H9 (cell line): ENCODE data around the gene CHIT1. TPM values are rescaled to one million over a fixed set of nuclear protein-coding genes. Genes with fewer than 3 reads are reported as not detected.

Experiments
- DNase-seq: peaks from one replicate; pipeline ENCODE4 v3.0.0-alpha.2; 2017
- H2AFZ ChIP-seq: one replicate; pipeline ENCODE4 v1.6.1; 2013; ENCODE audit warnings: mild to moderate bottlenecking, low read length, control low read depth, moderate library complexity
- H2AK5ac ChIP-seq: 2 replicates; pipeline ENCODE4 v1.6.1; 2013; ENCODE audit warnings: low read length, control low read depth, mixed read lengths; ENCODE audit not compliant: insufficient read length
- H2BK120ac ChIP-seq: one replicate; pipeline ENCODE4 v1.6.1; 2013; ENCODE audit warnings: low read depth, mild to moderate bottlenecking, low read length, control low read depth, inconsistent platforms; ENCODE audit not compliant: poor library complexity, severe bottlenecking
- H2BK12ac ChIP-seq: 2 replicates; pipeline ENCODE4 v1.6.1; 2013; ENCODE audit warnings: low read length, control low read depth, mixed read lengths, low read depth; ENCODE audit not compliant: insufficient read length
- H2BK15ac ChIP-seq: 2 replicates; pipeline ENCODE4 v1.6.1; 2013; ENCODE audit warnings: low read depth, low read length, control low read depth
- H2BK20ac ChIP-seq: one replicate; pipeline ENCODE4 v1.6.1; 2013; ENCODE audit warnings: low read depth, mild to moderate bottlenecking, low read length, control low read depth, inconsistent platforms; ENCODE audit not compliant: poor library complexity, severe bottlenecking
- H2BK5ac ChIP-seq: 2 replicates; pipeline ENCODE4 v1.6.1; 2013; ENCODE audit warnings: low read length, control low read depth, mixed read lengths; ENCODE audit not compliant: insufficient read length
- H3K14ac ChIP-seq: 2 replicates; pipeline ENCODE4 v1.6.1; 2013; ENCODE audit warnings: low read length, control low read depth; ENCODE audit not compliant: insufficient read depth
- H3K18ac ChIP-seq: 2 replicates; pipeline ENCODE4 v1.6.1; 2013; ENCODE audit warnings: low read depth, mild to moderate bottlenecking, mixed read lengths, low read length, control low read depth; ENCODE audit not compliant: insufficient read length
- H3K23ac ChIP-seq: 2 replicates; pipeline ENCODE4 v1.6.1; 2013; ENCODE audit warnings: low read length, control low read depth, mixed read lengths, low read depth; ENCODE audit not compliant: insufficient read length
- H3K23me2 ChIP-seq: 2 replicates; pipeline ENCODE4 v1.6.1; 2013; ENCODE audit warnings: low read depth, mild to moderate bottlenecking, mixed read lengths, low read length, control low read depth; ENCODE audit not compliant: insufficient read length, poor library complexity, severe bottlenecking
- H3K27ac ChIP-seq: 2 replicates; pipeline ENCODE4 v1.5.1; 2013; ENCODE audit warnings: low read length, control low read depth, mixed read lengths, low read depth; ENCODE audit not compliant: insufficient read length
- H3K27me3 ChIP-seq: 2 replicates; pipeline ENCODE4 v1.6.1; 2013; ENCODE audit warnings: low read length, control low read depth, inconsistent platforms; ENCODE audit not compliant: insufficient read depth
- H3K4ac ChIP-seq: 2 replicates; pipeline ENCODE4 v1.6.1; 2013; ENCODE audit warnings: low read depth, mild to moderate bottlenecking, control low read depth, inconsistent platforms, low read length, moderate library complexity
- H3K4me1 ChIP-seq: 2 replicates; pipeline ENCODE4 v1.6.1; 2013; ENCODE audit warnings: low read length, control low read depth, inconsistent platforms; ENCODE audit not compliant: insufficient read depth
- H3K4me2 ChIP-seq: 2 replicates; pipeline ENCODE4 v1.6.1; 2013; ENCODE audit warnings: low read length, control low read depth, mixed read lengths; ENCODE audit not compliant: insufficient read length, insufficient read depth
- H3K56ac ChIP-seq: 2 replicates; pipeline ENCODE4 v1.6.1; 2013; ENCODE audit warnings: low read depth, mild to moderate bottlenecking, mixed read lengths, low read length, control low read depth; ENCODE audit not compliant: insufficient read length
- H3K79me1 ChIP-seq: 2 replicates; pipeline ENCODE4 v1.6.1; 2013; ENCODE audit warnings: low read depth, mild to moderate bottlenecking, moderate library complexity, low read length, control low read depth, inconsistent platforms; ENCODE audit not compliant: insufficient read depth, poor library complexity, severe bottlenecking
- H3K79me2 ChIP-seq: 2 replicates; pipeline ENCODE4 v1.6.1; 2013; ENCODE audit warnings: low read length, control low read depth, inconsistent platforms; ENCODE audit not compliant: insufficient read depth
- H3K9ac ChIP-seq: 2 replicates; pipeline ENCODE4 v1.6.1; 2013; ENCODE audit warnings: low read length, control low read depth, mixed read lengths; ENCODE audit not compliant: insufficient read length; ENCODE audit errors: extremely low read depth
- H3K9me3 ChIP-seq: one replicate; pipeline ENCODE4 v1.6.1; 2013; ENCODE audit warnings: low read depth, low read length, inconsistent platforms; ENCODE audit not compliant: control insufficient read depth
- H3T11ph ChIP-seq: one replicate; pipeline ENCODE4 v1.6.1; 2013; ENCODE audit warnings: mild to moderate bottlenecking, low read length, control low read depth, inconsistent platforms
- H4K20me1 ChIP-seq: one replicate; pipeline ENCODE4 v1.6.1; 2013; ENCODE audit not compliant: control insufficient read depth, insufficient read length, insufficient read depth
- H4K5ac ChIP-seq: 2 replicates; pipeline ENCODE4 v1.6.1; 2013; ENCODE audit warnings: low read depth, mild to moderate bottlenecking, mixed read lengths, low read length, control low read depth; ENCODE audit not compliant: insufficient read length
- H4K8ac ChIP-seq: replicated peaks from 2 replicates; pipeline ENCODE4 v1.6.1; 2013; ENCODE audit warnings: low read length, control low read depth, mixed read lengths, low read depth; ENCODE audit not compliant: insufficient read length
- H4K91ac ChIP-seq: 2 replicates; pipeline ENCODE4 v1.6.1; 2013; ENCODE audit warnings: low read depth, mild to moderate bottlenecking, moderate library complexity, mixed read lengths, low read length, control low read depth; ENCODE audit not compliant: insufficient read length
- H3K27ac Mint-ChIP-seq, 3 experiments: 2 replicates in 2 of 3; 3 replicates in 1 of 3; pipeline ENCODE4 v1.8.0; 2020 to 2021; ENCODE audit warnings: mixed read lengths in 3 of 3, mild to moderate bottlenecking in 1 of 3, moderate library complexity in 1 of 3
- H3K27me3 Mint-ChIP-seq: 2 replicates; pipeline ENCODE4 v1.8.0; 2021; ENCODE audit warnings: low read depth, mild to moderate bottlenecking, moderate library complexity, mixed read lengths
- H3K36me3 Mint-ChIP-seq, 3 experiments: 2 replicates in 2 of 3; 3 replicates in 1 of 3; pipeline ENCODE4 v1.8.0; 2020 to 2021; ENCODE audit warnings: low read depth in 3 of 3, mixed read lengths in 3 of 3; ENCODE audit not compliant: insufficient read depth in 1 of 3
- H3K4me1 Mint-ChIP-seq, 2 experiments: 2 replicates each; pipeline ENCODE4 v1.8.0; 2020; ENCODE audit warnings: mixed read lengths in 2 of 2
- H3K4me3 Mint-ChIP-seq, 2 experiments: 2 replicates in 1 of 2; 3 replicates in 1 of 2; pipeline ENCODE4 v1.8.0; 2020 to 2021; ENCODE audit warnings: mild to moderate bottlenecking in 2 of 2, mixed read lengths in 2 of 2, moderate library complexity in 1 of 2
- H3K9me3 Mint-ChIP-seq, 2 experiments: 2 replicates in 1 of 2; 3 replicates in 1 of 2; pipeline ENCODE4 v1.8.0; 2020; ENCODE audit warnings: mild to moderate bottlenecking in 2 of 2, mixed read lengths in 2 of 2, moderate library complexity in 1 of 2
- WGBS: extraction: QIAGEN DNeasy Blood & Tissue Kit; methylation state at CpG from one replicate; pipeline ENCODE4 v1.1.7; 2013; ENCODE audit warnings: missing lambda C conversion rate, low lambda C conversion rate, mixed read lengths; ENCODE audit not compliant: insufficient read length; ENCODE audit errors: extremely low coverage; 5-methylcytosine and 5-hydroxymethylcytosine counted together
- total RNA-seq: library from RNA; stranded (reverse); gene quantifications from 2 replicates; pipeline ENCODE4 v1.2.1, GENCODE V29; 2021
- TF ChIP-seq, protein P1 (sequence below): fragments of 200-600 bp; sonication (generic); conservative IDR thresholded peaks from 3 replicates; pipeline ENCODE4 v1.8.0; 2021; ENCODE audit warnings: antibody characterized with exemption, mild to moderate bottlenecking

The CHIT1 gene
- total RNA-seq, 1 experiment from 2014 or later: not detected

DNA sequence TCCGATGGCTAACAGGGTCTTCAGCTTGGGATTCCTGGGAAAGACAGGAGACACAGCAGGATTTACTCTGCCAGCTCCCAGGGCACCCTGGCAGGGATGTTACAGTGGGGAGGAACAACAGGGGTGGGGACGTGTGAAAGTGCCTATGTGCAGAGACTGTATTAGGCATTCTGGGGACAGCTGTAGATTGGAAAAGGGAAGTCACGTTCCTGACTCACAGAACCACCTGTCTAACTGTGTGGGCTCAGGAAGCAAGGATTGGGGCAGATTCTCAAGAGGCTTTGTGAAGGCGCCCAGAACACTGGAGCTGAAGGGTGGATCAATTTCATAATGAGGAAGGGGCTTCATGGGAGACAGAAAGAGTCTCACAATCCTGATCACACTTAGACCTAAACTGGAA is 4.4 kb downstream of the CHIT1 start:
- Histone ChIP-seq H3T11ph (no peak overlapping the region), H2BK15ac (no peak overlapping the region), H2AFZ (no peak overlapping the region), H3K79me1 (no peaks in the 10 kb centered on the region), H3K9ac (no peak overlapping the region), H3K23me2 (no peaks in the 10 kb centered on the region), H2AK5ac (no peak overlapping the region), H3K27me3 (no peaks in the 10 kb centered on the region), H3K18ac (no peak overlapping the region), H3K4me2 (no peak overlapping the region), H4K91ac (no peak overlapping the region), H2BK120ac (no peak overlapping the region), H4K5ac (no peak overlapping the region), H3K27ac (no peak overlapping the region), H4K20me1 (no peaks in the 10 kb centered on the region), H3K4me1 (no peaks in the 10 kb centered on the region), H3K14ac (no peak overlapping the region; the same call in 1 of the 2 replicates), H2BK12ac (no peak overlapping the region), H3K56ac (no peak overlapping the region), H3K4ac (no peak overlapping the region), H3K79me2 (no peaks in the 10 kb centered on the region), H2BK20ac (no peak overlapping the region), H3K9me3 (no peaks in the 10 kb centered on the region), H4K8ac (no peak overlapping the region), H2BK5ac (no peak overlapping the region), H3K23ac (no peak overlapping the region)
- Mint-ChIP-seq H3K27me3 (peaks cover 37% of the 10 kb centered on the region), H3K36me3 (no peaks in the 10 kb centered on the region; a peak in 1 of 7 replicates), H3K4me1 (no peaks in the 10 kb centered on the region), H3K4me3 (no peak overlapping the region), H3K27ac (no peak overlapping the region), H3K9me3 (no peaks in the 10 kb centered on the region; a peak in 1 of 5 replicates)
- no peak for DNase-seq
- no CpG with 5 or more reads among the region's 4 CpGs for WGBS
- TF ChIP-seq, protein P1, sequence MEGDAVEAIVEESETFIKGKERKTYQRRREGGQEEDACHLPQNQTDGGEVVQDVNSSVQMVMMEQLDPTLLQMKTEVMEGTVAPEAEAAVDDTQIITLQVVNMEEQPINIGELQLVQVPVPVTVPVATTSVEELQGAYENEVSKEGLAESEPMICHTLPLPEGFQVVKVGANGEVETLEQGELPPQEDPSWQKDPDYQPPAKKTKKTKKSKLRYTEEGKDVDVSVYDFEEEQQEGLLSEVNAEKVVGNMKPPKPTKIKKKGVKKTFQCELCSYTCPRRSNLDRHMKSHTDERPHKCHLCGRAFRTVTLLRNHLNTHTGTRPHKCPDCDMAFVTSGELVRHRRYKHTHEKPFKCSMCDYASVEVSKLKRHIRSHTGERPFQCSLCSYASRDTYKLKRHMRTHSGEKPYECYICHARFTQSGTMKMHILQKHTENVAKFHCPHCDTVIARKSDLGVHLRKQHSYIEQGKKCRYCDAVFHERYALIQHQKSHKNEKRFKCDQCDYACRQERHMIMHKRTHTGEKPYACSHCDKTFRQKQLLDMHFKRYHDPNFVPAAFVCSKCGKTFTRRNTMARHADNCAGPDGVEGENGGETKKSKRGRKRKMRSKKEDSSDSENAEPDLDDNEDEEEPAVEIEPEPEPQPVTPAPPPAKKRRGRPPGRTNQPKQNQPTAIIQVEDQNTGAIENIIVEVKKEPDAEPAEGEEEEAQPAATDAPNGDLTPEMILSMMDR: no peak
